ENCODE data around the gene CYYR1.

CYYR1 gene

DNA sequence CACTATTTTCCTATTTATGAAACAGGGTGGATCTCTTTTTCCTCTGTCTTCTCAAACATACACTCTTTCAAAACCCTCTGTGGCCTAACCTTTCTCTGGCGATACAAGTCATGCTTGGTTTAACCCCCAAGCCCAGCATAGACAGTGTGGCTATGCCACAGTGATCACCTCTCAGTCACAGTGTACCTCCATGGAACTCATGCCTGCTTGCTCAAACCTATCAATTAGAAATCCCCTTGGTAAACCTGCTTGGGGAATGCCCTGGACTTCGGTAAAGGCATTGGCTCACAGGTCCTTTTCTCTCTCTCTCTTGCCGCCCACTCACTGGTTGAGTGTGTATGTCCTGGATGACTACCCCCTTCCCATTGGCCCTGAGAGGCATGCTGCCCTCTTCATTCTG, 147.5 kb downstream of the CYYR1 start:
- DNase-seq: no peak

DNA sequence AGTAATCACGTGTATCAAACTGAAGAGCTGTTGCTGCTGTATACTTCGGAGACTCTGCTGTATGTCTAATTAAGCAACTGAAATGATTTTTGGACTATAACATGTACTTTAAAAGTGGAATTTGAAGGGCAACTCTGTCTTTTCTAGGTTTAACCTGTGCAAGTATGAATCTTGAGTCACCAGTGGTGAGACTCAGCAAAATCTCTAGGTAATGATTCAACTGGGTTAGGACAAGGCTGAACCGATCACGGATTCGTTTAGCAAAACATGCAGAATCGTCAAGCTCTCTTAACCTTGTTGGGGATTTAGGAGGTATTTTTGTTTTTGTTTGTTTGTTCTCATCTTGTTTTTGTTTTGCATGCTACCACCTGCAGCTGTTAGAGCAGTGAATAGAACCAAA, 149.6 kb downstream of the CYYR1 start:
- DNase-seq: no peak

DNA sequence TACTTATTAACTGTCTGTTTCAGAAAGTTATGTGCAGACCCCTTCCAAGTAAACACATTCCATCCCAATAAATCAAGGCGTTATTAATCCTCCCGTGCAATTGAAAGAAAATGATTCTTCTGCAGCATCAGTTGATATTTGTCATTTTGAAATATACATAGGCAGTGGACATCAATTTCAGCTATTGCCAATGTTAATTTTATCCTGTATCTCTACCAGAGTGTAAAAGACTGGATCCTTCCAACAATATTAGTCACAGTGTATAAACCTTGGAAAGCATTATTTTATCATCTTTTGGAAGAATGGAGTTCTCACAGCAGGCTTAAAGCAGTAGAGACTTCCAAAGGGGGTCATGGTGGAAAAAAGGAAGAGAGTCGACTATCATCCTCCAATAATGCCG, 150.4 kb downstream of the CYYR1 start:
- DNase-seq: no peak

DNA sequence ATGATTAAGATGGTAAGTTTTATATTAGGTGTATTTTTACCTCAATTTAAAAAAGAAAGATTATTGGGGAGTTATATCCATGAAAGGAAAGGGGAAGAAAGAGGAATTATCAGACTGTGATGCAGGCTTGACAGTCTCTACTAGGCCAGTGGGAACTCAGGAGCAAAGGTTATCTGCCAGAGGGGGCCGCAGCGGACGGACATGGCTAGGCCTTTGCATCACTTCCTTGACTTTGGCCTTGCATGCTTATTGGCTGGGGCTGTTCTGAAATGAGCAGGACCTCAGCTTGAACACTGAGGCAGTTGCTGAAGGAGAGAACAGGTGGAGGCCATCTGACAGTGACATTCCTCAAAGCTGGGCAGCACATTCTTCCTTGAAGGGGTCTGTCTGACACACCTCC, 150.9 kb downstream of the CYYR1 start:
- DNase-seq: no peak

DNA sequence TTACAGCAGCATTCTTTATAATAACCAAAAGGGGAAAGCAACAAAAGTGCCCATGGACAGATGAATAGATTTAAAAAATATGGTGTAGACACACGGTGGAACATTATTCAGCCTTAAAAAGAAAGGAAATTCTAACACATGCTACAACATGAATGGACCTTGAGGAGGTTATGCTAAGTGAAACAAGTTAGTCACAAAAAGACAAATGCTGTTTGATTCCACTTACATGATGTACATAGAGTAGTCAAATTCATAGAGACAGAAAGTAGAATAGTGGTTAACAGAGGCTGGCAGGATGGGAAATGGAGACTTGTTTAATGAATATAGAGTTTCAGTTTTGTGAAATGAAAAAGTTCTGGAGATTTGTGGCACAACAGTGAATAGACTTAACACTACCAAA, 151.4 kb downstream of the CYYR1 start:
- DNase-seq: no peak

Data from islet precursor cell (in vitro differentiated cells).